WTC11 (cell line): Measurements from ENCODE around the gene SLC8B1.

Experiments
- ATF2 ChIP-seq: sonication (generic); formaldehyde crosslinking; IDR thresholded peaks from 2 replicates; pipeline ENCODE4 v1.8.1; 2022; ENCODE audit warnings: low read depth, missing genetic modification reagents, borderline replicate concordance
- CBFB ChIP-seq: sonication (generic); formaldehyde crosslinking; IDR thresholded peaks from 2 replicates; pipeline ENCODE4 v1.8.1; 2022; ENCODE audit warnings: mild to moderate bottlenecking, low read depth, missing genetic modification reagents
- CREB1 ChIP-seq: sonication (generic); formaldehyde crosslinking; IDR thresholded peaks from 2 replicates; pipeline ENCODE4 v1.8.0; 2023; ENCODE audit warnings: mild to moderate bottlenecking, missing genetic modification reagents
- CTCF ChIP-seq: fragments of 200-600 bp; IDR thresholded peaks from 2 replicates; pipeline ENCODE4 v1.8.0; 2022; ENCODE audit warnings: antibody characterized with exemption
- GTF2I ChIP-seq: fragments of 250-450 bp; sonication (Bioruptor Pico); conservative IDR thresholded peaks from 2 replicates; pipeline ENCODE4 v1.4.0; 2021; ENCODE audit warnings: mild to moderate bottlenecking
- MLX ChIP-seq: sonication (generic); formaldehyde crosslinking; IDR thresholded peaks from 2 replicates; pipeline ENCODE4 v1.8.1; 2023; ENCODE audit warnings: mild to moderate bottlenecking, missing genetic modification reagents, moderate library complexity
- SMAD4 ChIP-seq: sonication (generic); formaldehyde crosslinking; IDR thresholded peaks from 2 replicates; pipeline ENCODE4 v1.8.0; 2022; ENCODE audit warnings: mild to moderate bottlenecking, missing genetic modification reagents
- ZNF512 ChIP-seq: sonication (generic); formaldehyde crosslinking; IDR thresholded peaks from 2 replicates; pipeline ENCODE4 v1.8.1; 2022; ENCODE audit warnings: missing genetic modification reagents, borderline replicate concordance
- TF ChIP-seq, protein P1 (sequence below): sonication (generic); formaldehyde crosslinking; IDR thresholded peaks from 2 replicates; pipeline ENCODE4 v1.8.0; 2022; ENCODE audit warnings: mild to moderate bottlenecking, missing genetic modification reagents
- TF ChIP-seq, protein P2 (sequence below): sonication (generic); formaldehyde crosslinking; IDR thresholded peaks from 2 replicates; pipeline ENCODE4 v1.8.1; 2023; ENCODE audit warnings: mild to moderate bottlenecking, missing genetic modification reagents
- TF ChIP-seq, protein P3 (sequence below): sonication (generic); formaldehyde crosslinking; IDR thresholded peaks from 2 replicates; pipeline ENCODE4 v1.8.1; 2023; ENCODE audit warnings: mild to moderate bottlenecking, missing genetic modification reagents, moderate library complexity
- TF ChIP-seq, protein P4 (sequence below): sonication (generic); formaldehyde crosslinking; IDR thresholded peaks from 2 replicates; pipeline ENCODE4 v1.8.1; 2023; ENCODE audit warnings: mild to moderate bottlenecking, moderate library complexity, missing genetic modification reagents

DNA sequence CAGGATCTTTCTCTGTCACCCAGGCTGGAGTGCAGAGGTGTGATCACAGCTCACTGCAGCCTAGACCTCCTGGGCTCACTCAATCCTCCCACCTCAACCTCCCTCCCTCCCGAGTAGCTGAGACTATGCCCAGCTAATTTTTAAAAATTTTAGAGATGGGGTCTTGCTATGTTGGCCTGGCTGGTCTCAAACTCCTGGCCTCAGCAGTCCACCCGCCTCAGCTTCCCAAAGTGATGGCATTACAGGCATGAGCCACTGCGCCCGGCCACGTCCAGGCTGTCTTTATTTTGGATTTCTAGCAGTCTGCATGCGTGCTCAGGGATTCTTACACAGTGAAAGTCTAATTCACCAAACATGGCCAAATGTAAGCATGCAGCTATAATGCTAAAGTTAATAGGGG is 17.8 kb downstream of the SLC8B1 start:
- TF ChIP-seq, protein P1, sequence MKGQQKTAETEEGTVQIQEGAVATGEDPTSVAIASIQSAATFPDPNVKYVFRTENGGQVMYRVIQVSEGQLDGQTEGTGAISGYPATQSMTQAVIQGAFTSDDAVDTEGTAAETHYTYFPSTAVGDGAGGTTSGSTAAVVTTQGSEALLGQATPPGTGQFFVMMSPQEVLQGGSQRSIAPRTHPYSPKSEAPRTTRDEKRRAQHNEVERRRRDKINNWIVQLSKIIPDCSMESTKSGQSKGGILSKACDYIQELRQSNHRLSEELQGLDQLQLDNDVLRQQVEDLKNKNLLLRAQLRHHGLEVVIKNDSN (CRISPR knock-in tag) = no peak
- no peak for TF ChIP-seq ATF2 (CRISPR knock-in tag)
- TF ChIP-seq CTCF = no peak
- TF ChIP-seq SMAD4 (CRISPR knock-in tag) = no peak
- TF ChIP-seq, protein P2, sequence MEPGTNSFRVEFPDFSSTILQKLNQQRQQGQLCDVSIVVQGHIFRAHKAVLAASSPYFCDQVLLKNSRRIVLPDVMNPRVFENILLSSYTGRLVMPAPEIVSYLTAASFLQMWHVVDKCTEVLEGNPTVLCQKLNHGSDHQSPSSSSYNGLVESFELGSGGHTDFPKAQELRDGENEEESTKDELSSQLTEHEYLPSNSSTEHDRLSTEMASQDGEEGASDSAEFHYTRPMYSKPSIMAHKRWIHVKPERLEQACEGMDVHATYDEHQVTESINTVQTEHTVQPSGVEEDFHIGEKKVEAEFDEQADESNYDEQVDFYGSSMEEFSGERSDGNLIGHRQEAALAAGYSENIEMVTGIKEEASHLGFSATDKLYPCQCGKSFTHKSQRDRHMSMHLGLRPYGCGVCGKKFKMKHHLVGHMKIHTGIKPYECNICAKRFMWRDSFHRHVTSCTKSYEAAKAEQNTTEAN (CRISPR knock-in tag) = no peak
- TF ChIP-seq MLX (CRISPR knock-in tag) = no peak
- no peak for TF ChIP-seq CREB1 (CRISPR knock-in tag)
- TF ChIP-seq ZNF512 (CRISPR knock-in tag) = no peak
- TF ChIP-seq GTF2I (CRISPR knock-in tag) = no peak
- TF ChIP-seq, protein P3, sequence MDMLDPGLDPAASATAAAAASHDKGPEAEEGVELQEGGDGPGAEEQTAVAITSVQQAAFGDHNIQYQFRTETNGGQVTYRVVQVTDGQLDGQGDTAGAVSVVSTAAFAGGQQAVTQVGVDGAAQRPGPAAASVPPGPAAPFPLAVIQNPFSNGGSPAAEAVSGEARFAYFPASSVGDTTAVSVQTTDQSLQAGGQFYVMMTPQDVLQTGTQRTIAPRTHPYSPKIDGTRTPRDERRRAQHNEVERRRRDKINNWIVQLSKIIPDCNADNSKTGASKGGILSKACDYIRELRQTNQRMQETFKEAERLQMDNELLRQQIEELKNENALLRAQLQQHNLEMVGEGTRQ (CRISPR knock-in tag) = no peak
- TF ChIP-seq, protein P4, sequence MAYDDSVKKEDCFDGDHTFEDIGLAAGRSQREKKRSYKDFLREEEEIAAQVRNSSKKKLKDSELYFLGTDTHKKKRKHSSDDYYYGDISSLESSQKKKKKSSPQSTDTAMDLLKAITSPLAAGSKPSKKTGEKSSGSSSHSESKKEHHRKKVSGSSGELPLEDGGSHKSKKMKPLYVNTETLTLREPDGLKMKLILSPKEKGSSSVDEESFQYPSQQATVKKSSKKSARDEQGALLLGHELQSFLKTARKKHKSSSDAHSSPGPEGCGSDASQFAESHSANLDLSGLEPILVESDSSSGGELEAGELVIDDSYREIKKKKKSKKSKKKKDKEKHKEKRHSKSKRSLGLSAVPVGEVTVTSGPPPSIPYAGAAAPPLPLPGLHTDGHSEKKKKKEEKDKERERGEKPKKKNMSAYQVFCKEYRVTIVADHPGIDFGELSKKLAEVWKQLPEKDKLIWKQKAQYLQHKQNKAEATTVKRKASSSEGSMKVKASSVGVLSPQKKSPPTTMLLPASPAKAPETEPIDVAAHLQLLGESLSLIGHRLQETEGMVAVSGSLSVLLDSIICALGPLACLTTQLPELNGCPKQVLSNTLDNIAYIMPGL = no peak
- no peak for TF ChIP-seq CBFB (CRISPR knock-in tag)
